PC-3 (cell line): Measurements from ENCODE around the gene SLC12A3. TPM values are rescaled to one million over a fixed set of nuclear protein-coding genes. Genes with fewer than 3 reads are reported as not detected.
A peak's percentile ranks its signal among the peaks of the same experiment; 100 is the strongest.

Source experiments
- ATAC-seq: fragments of 200-7000 bp; cut with Tn5 transposase; 2 replicates; pipeline ENCODE4 v1.9.1; 2020; ENCODE audit warnings: mild to moderate bottlenecking, moderate library complexity
- BruUV-seq: library from RNA; stranded (reverse); fragments of 400-500 nt; replicated peaks from 2 replicates; lab custom pipeline; 2021; lab: Mats Ljungman, UMichigan
- CTCF ChIA-PET: fragments of 300-600 bp; sonication (Branson Sonifier 250); formaldehyde crosslinking; loops from one replicate; lab custom pipeline; 2022; ENCODE audit warnings: antibody characterized with exemption; lab: Charles Lee
- POLR2A ChIA-PET: fragments of 300-600 bp; sonication (Branson Sonifier 250); formaldehyde crosslinking; loops from one replicate; lab custom pipeline; 2022; ENCODE audit warnings: antibody characterized with exemption; ENCODE audit not compliant: unreplicated experiment; lab: Charles Lee
- DNase-seq: peaks from one replicate; pipeline ENCODE4 v3.0.0-alpha.2; 2015
- H2AFZ ChIP-seq: fragments of 300-600 bp; sonication (generic); 2 replicates; pipeline ENCODE4 v1.6.0; 2016; ENCODE audit warnings: antibody characterized with exemption, low read length
- H3F3A ChIP-seq: fragments of 300-600 bp; sonication (generic); one replicate; pipeline ENCODE4 v1.6.0; 2017; ENCODE audit warnings: antibody characterized with exemption, low read length, control low read depth, mild to moderate bottlenecking; ENCODE audit not compliant: unreplicated experiment
- H3K27ac ChIP-seq: fragments of 300-600 bp; sonication (generic); 2 replicates; pipeline ENCODE4 v1.5.1; 2016; ENCODE audit warnings: mild to moderate bottlenecking, low read length
- H3K27me3 ChIP-seq: fragments of 300-600 bp; sonication (generic); 2 replicates; pipeline ENCODE4 v1.6.1; 2016; ENCODE audit warnings: low read length, mixed read lengths
- H3K36me3 ChIP-seq: fragments of 300-600 bp; sonication (generic); 2 replicates; pipeline ENCODE4 v1.6.1; 2016; ENCODE audit warnings: low read depth, mixed run types, low read length, mixed read lengths
- H3K4me1 ChIP-seq: fragments of 300-600 bp; sonication (generic); 2 replicates; pipeline ENCODE4 v1.5.1; 2016; ENCODE audit warnings: low read length; ENCODE audit not compliant: insufficient read depth
- H3K4me2 ChIP-seq: fragments of 300-600 bp; sonication (generic); 2 replicates; pipeline ENCODE4 v1.6.0; 2016; ENCODE audit warnings: low read length
- H3K4me3 ChIP-seq: fragments of 300-600 bp; sonication (generic); 2 replicates; pipeline ENCODE4 v1.5.1; 2016; ENCODE audit warnings: mild to moderate bottlenecking, low read length, mixed read lengths
- H3K79me2 ChIP-seq: fragments of 300-600 bp; sonication (generic); 2 replicates; pipeline ENCODE4 v1.6.1; 2017; ENCODE audit warnings: low read length, mixed read lengths
- H3K9ac ChIP-seq: fragments of 300-600 bp; sonication (generic); 2 replicates; pipeline ENCODE4 v1.6.0; 2016; ENCODE audit warnings: mild to moderate bottlenecking, low read length
- H3K9me2 ChIP-seq: fragments of 300-600 bp; sonication (generic); replicated peaks from 2 replicates; pipeline ENCODE4 v1.6.1; 2016; ENCODE audit warnings: mixed run types, low read length, mixed read lengths
- H3K9me3 ChIP-seq: fragments of 300-600 bp; sonication (generic); 2 replicates; pipeline ENCODE4 v1.6.1; 2016; ENCODE audit warnings: low read length, mixed read lengths
- H4K20me1 ChIP-seq: fragments of 300-600 bp; sonication (generic); 2 replicates; pipeline ENCODE4 v1.6.1; 2016; ENCODE audit warnings: low read length, mixed read lengths
- EZH2 ChIP-seq: fragments of 300-600 bp; sonication (generic); IDR thresholded peaks from one replicate; pipeline ENCODE4 v1.6.1; 2017; ENCODE audit warnings: antibody characterized with exemption, mild to moderate bottlenecking, low read length; ENCODE audit not compliant: unreplicated experiment
- EZH2phosphoT487 ChIP-seq: fragments of 300-600 bp; sonication (generic); IDR thresholded peaks from 2 replicates; pipeline ENCODE4 v1.6.1; 2018; ENCODE audit warnings: mild to moderate bottlenecking, antibody characterized with exemption, low read length, borderline replicate concordance
- intact Hi-C: fragments of 100-400 bp; cut with micrococcal nuclease; formaldehyde crosslinking; loops from 2 replicates; pipeline ENCODE4 v1.9.0; 2023
- total RNA-seq: library from RNA; depleted of rRNA; stranded (reverse); fragments of >200 nt; gene quantifications from 2 replicates; pipeline ENCODE4 v1.2.3, GENCODE V29; 2014
- TF ChIP-seq, protein P1 (sequence below): fragments of 300-600 bp; sonication (generic); conservative IDR thresholded peaks from 2 replicates; pipeline ENCODE4 v1.5.1; 2017; ENCODE audit warnings: antibody characterized with exemption, low read depth, mild to moderate bottlenecking, low read length

SLC12A3 gene
- total RNA-seq, 1 experiment from 2014 or later = not detected

DNA sequence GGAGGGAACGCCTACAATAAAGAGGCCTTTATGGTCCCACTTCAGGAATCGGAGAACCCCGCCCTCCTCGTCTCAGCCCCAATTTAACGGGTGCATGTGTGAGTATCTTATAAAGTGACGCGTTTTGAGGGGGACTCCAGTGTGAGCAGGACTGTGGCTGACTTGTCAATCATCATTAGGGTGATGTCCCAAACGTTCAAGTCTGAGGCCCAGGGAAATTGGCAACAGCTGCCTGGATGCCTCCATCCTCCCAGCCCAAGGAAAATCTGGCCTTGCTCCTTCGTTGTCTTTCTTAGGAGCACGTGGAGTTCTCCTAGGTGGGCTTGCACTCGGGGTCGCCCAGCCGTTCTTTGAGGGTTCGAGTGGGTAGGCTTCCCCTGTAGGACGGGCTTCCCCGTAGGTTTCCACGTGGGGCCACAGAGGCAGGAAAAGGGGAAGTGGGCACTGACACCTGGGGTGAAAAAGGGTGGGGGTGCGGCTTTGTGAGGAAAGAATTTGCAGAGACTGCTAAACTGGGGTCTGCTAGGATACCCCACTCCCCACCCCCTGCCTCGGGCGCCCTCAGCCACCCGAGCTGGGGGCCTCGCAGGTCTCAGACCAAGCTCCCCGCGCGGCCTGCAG, 66.4 kb downstream of the SLC12A3 start:
- H3K27me3 ChIP-seq = no peaks in the 10 kb centered on the region
- H2AFZ ChIP-seq = peak overlapping the region; percentile 84
- no peaks in the 10 kb centered on the region for H3F3A ChIP-seq
- H3K4me1 ChIP-seq = peaks cover 18% of the 10 kb centered on the region
- ChIA-PET POLR2A (interaction anchor here (0.6 kb wide), 1 partner anchor 14 kb away, joined by 5 read pairs; no protein-coding TSS in a partner anchor), CTCF (no interaction called here)
- H4K20me1 ChIP-seq = peaks cover 37% of the 10 kb centered on the region
- DNase-seq (no peak), ATAC-seq (no peak)
- TF ChIP-seq, protein P1, sequence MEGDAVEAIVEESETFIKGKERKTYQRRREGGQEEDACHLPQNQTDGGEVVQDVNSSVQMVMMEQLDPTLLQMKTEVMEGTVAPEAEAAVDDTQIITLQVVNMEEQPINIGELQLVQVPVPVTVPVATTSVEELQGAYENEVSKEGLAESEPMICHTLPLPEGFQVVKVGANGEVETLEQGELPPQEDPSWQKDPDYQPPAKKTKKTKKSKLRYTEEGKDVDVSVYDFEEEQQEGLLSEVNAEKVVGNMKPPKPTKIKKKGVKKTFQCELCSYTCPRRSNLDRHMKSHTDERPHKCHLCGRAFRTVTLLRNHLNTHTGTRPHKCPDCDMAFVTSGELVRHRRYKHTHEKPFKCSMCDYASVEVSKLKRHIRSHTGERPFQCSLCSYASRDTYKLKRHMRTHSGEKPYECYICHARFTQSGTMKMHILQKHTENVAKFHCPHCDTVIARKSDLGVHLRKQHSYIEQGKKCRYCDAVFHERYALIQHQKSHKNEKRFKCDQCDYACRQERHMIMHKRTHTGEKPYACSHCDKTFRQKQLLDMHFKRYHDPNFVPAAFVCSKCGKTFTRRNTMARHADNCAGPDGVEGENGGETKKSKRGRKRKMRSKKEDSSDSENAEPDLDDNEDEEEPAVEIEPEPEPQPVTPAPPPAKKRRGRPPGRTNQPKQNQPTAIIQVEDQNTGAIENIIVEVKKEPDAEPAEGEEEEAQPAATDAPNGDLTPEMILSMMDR = no peak
- TF ChIP-seq EZH2phosphoT487 = no peak
- TF ChIP-seq EZH2 = no peak
- intact Hi-C loops = no loop called here
- no peaks in the 10 kb centered on the region for H3K9me2 ChIP-seq
- no peaks in the 10 kb centered on the region for H3K9me3 ChIP-seq
- H3K36me3 ChIP-seq = peaks cover 16% of the 10 kb centered on the region
- peak overlapping the region; percentile 96 for H3K9ac ChIP-seq
- peak overlapping the region; percentile 82 for H3K4me2 ChIP-seq
- peaks cover 43% of the 10 kb centered on the region for H3K79me2 ChIP-seq
- peak overlapping the region; percentile 66 for H3K27ac ChIP-seq
- BruUV-seq = TSS peak; percentile 94
- peak overlapping the region; percentile 95 for H3K4me3 ChIP-seq

DNA sequence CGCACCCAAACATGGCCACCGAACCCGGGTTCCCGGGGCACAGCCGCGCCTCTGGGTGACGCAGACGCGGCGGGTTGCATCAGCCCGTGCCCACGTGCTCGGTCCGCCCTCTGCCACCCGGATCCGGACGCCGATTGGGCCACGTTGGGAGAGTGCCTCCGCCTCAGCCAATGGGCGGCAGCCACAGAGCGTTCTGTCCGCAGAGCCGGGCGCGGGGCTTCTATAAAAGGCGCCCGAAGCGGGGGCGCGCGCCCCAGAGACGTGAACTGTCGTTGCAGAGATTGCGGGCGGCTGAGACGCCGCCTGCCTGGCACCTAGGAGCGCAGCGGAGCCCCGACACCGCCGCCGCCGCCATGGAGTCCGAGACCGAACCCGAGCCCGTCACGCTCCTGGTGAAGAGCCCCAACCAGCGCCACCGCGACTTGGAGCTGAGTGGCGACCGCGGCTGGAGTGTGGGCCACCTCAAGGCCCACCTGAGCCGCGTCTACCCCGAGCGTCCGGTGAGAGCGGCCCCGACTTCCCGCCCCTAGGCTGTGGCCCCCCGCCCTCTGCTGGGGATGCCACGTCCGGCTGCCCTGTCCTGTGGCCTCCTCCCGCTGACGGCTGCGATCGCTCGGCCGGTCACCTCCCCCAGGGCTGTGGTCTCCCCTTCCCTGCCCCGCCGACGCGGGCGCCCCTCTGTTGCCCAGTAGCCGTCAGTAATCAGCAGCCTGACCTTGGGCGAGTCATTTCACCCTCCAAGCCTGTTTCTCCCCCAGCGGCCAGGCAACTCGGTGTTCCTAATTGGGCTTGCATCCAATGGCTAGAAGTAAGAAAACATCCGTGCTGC, 67.1 kb downstream of the SLC12A3 start, which contains the start of gene HERPUD1:
TSS of gene HERPUD1 (plus strand) at position 251 of the 829 bp plus-strand sequence. CDS start at position 354, 103 bp downstream.
- Histone ChIP-seq H3K9me3 (no peaks in the 10 kb centered on the region), H2AFZ (peak within 1 kb of the TSS; percentile 84), H3K4me2 (peak within 1 kb of the TSS; percentile 95), H3K36me3 (peaks cover 24% of the 10 kb centered on the region), H3F3A (no peaks in the 10 kb centered on the region), H3K79me2 (peaks cover 43% of the 10 kb centered on the region), H4K20me1 (peaks cover 41% of the 10 kb centered on the region), H3K9me2 (no peaks in the 10 kb centered on the region), H3K4me1 (peaks cover 18% of the 10 kb centered on the region), H3K9ac (peak within 1 kb of the TSS; percentile 96), H3K27me3 (no peaks in the 10 kb centered on the region), H3K27ac (peak within 1 kb of the TSS; percentile 66), H3K4me3 (peak within 1 kb of the TSS; percentile 95)
- intact Hi-C loops = no loop called here
- no TSS peak for BruUV-seq
- TF ChIP-seq EZH2phosphoT487 = no peak
- TF ChIP-seq, protein P1 = no peak
- TF ChIP-seq EZH2 = no peak
- peak; percentile 96 for DNase-seq
- ChIA-PET POLR2A (interaction anchor here (0.6 kb wide), 1 partner anchor 13 kb away, joined by 5 read pairs; no protein-coding TSS in a partner anchor), CTCF (no interaction called here)
- peak; percentile 94 for ATAC-seq
